Cardiac fibroblast (primary cell): ENCODE measurements around the gene VSTM5.

Experiments
- DNase-seq, 2 donors: peaks; one replicate each; pipeline versions ENCODE4 v3.0.0 to v3.0.0-alpha.2; 2010; ENCODE audit warnings: low read depth in 2 of 2
- H3K4me3 ChIP-seq, 2 donors: replicated peaks in 1 of 2; 1 replicate in 1 of 2; 2 replicates in 1 of 2; pipeline ENCODE4 v1.5.1; 2011; ENCODE audit warnings: low read depth in 2 of 2, low read length in 2 of 2, mild to moderate bottlenecking in 2 of 2, moderate library complexity in 1 of 2
- TF ChIP-seq, protein P1 (sequence below): IDR thresholded peaks from one replicate; pipeline ENCODE4 v1.5.1; 2011; ENCODE audit warnings: low read depth, mild to moderate bottlenecking, low read length, inconsistent platforms

Gene VSTM5

DNA sequence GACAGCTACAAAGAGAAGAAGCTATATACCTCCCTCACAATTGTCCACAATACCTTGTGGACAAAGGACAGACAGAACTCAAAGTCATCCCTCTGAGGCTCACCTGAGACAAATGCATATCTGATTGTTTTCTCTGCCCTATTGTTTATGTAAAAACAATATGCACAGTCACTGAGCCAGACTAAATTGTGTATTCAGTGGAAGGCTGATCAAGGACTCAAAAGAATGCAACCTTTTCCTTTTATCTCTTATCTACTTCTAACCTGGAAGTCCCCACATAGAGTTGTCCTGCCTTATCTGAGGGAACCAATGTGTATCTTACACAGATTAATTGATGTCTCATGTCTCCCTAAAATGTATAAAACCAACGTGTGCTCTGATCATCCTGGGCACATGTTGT is 80.3 kb downstream of the VSTM5 start:
- no peak overlapping the region for H3K4me3 ChIP-seq
- TF ChIP-seq, protein P1, sequence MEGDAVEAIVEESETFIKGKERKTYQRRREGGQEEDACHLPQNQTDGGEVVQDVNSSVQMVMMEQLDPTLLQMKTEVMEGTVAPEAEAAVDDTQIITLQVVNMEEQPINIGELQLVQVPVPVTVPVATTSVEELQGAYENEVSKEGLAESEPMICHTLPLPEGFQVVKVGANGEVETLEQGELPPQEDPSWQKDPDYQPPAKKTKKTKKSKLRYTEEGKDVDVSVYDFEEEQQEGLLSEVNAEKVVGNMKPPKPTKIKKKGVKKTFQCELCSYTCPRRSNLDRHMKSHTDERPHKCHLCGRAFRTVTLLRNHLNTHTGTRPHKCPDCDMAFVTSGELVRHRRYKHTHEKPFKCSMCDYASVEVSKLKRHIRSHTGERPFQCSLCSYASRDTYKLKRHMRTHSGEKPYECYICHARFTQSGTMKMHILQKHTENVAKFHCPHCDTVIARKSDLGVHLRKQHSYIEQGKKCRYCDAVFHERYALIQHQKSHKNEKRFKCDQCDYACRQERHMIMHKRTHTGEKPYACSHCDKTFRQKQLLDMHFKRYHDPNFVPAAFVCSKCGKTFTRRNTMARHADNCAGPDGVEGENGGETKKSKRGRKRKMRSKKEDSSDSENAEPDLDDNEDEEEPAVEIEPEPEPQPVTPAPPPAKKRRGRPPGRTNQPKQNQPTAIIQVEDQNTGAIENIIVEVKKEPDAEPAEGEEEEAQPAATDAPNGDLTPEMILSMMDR: no peak
- DNase-seq: no peak
